Liver (tissue), 9 donors: Measurements from ENCODE around the gene RBKS. TPM values are rescaled to one million over a fixed set of nuclear protein-coding genes. Genes with fewer than 3 reads are reported as not detected.
"Not testable (repeated sequence)": the region's sequence is repeated elsewhere in the genome, so short reads cannot be mapped to it uniquely, and the experiment has no call there.

Experiments
- DNase-seq: peaks from one replicate; pipeline ENCODE4 v3.0.0-alpha.2; 2017; ENCODE audit warnings: low spot score
- H3K27ac ChIP-seq, 2 donors: one replicate each; pipeline ENCODE4 v1.7.0; 2013; ENCODE audit warnings: inconsistent platforms in 2 of 2, low read length in 2 of 2, control low read depth in 1 of 2, low read depth in 1 of 2, mild to moderate bottlenecking in 1 of 2
- H3K27me3 ChIP-seq, 4 donors: one replicate each; pipeline versions ENCODE4 v1.6.1 to v1.7.0; 2013; ENCODE audit warnings: low read length in 3 of 4, inconsistent platforms in 1 of 4, mild to moderate bottlenecking in 1 of 4, moderate library complexity in 1 of 4; ENCODE audit not compliant: control insufficient read depth in 4 of 4, insufficient read depth in 4 of 4
- H3K36me3 ChIP-seq, 4 donors: one replicate each; pipeline versions ENCODE4 v1.6.1 to v1.7.0; 2013; ENCODE audit warnings: low read length in 3 of 4, mild to moderate bottlenecking in 3 of 4, low read depth in 1 of 4, moderate library complexity in 1 of 4; ENCODE audit not compliant: control insufficient read depth in 4 of 4, insufficient read depth in 3 of 4
- H3K4me1 ChIP-seq, 4 donors: one replicate each; pipeline versions ENCODE4 v1.6.1 to v1.7.0; 2013; ENCODE audit warnings: low read length in 3 of 4, mild to moderate bottlenecking in 3 of 4, moderate library complexity in 1 of 4; ENCODE audit not compliant: control insufficient read depth in 4 of 4, insufficient read depth in 4 of 4
- H3K4me3 ChIP-seq, 3 donors: one replicate each; pipeline versions ENCODE4 v1.6.1 to v1.7.0; 2013; ENCODE audit warnings: low read length in 3 of 3, control low read depth in 1 of 3, low read depth in 1 of 3, mild to moderate bottlenecking in 1 of 3
- H3K9ac ChIP-seq, 2 donors: one replicate each; pipeline ENCODE4 v1.7.0; 2013; ENCODE audit warnings: low read length in 2 of 2, mild to moderate bottlenecking in 2 of 2, moderate library complexity in 2 of 2, control low read depth in 1 of 2, low read depth in 1 of 2
- H3K9me3 ChIP-seq, 4 donors: one replicate each; pipeline versions ENCODE4 v1.6.1 to v1.7.0; 2013; ENCODE audit warnings: low read length in 3 of 4; ENCODE audit not compliant: control insufficient read depth in 4 of 4
- FOXA2 ChIP-seq: IDR thresholded peaks from 2 replicates; pipeline ENCODE4 v1.6.1; 2016; ENCODE audit warnings: antibody characterized with exemption
- GABPA ChIP-seq, 2 donors: IDR thresholded peaks in 1 of 2; conservative IDR thresholded peaks in 1 of 2; 2 replicates each; pipeline ENCODE4 v1.6.1; 2016; ENCODE audit warnings: antibody characterized with exemption in 2 of 2, mild to moderate bottlenecking in 1 of 2, moderate library complexity in 1 of 2
- HNF4G ChIP-seq: IDR thresholded peaks from 2 replicates; pipeline ENCODE4 v1.6.1; 2016; ENCODE audit warnings: antibody characterized with exemption
- JUND ChIP-seq, 2 donors: IDR thresholded peaks; 2 replicates each; pipeline ENCODE4 v1.6.1; 2016; ENCODE audit warnings: antibody characterized with exemption in 2 of 2
- NR2F2 ChIP-seq: IDR thresholded peaks from 2 replicates; pipeline ENCODE4 v1.6.1; 2016; ENCODE audit warnings: antibody characterized with exemption
- RAD21 ChIP-seq, 2 donors: IDR thresholded peaks; 2 replicates each; pipeline ENCODE4 v1.6.1; 2016; ENCODE audit warnings: antibody characterized with exemption in 2 of 2, mild to moderate bottlenecking in 2 of 2
- SP1 ChIP-seq: IDR thresholded peaks from 2 replicates; pipeline ENCODE4 v1.6.1; 2018; ENCODE audit warnings: antibody characterized with exemption, mild to moderate bottlenecking
- WGBS: extraction: QIAGEN DNeasy Blood & Tissue Kit; methylation state at CpG from one replicate; pipeline ENCODE4 v1.1.7; 2013; 5-methylcytosine and 5-hydroxymethylcytosine counted together
- polyA plus RNA-seq, 2 donors: library from polyadenylated mRNA; stranded (reverse) in 1 of 2; unstranded in 1 of 2; fragments of 200-250 nt in 1 of 2; fragments of >200 nt in 1 of 2; fragmentation: Nextera tagmentation in 1 of 2; extraction: Ambion mirVana in 1 of 2; gene quantifications; one replicate each; pipeline versions ENCODE4 v1.2.1 to v1.2.3, GENCODE V29; 2013 to 2015
- total RNA-seq, 2 donors: library from RNA; depleted of rRNA; stranded (reverse); fragments of >200 nt; gene quantifications; one replicate each; pipeline ENCODE4 v1.2.3, GENCODE V29; 2014
- TF ChIP-seq, protein P1 (sequence below): IDR thresholded peaks from 2 replicates; pipeline ENCODE4 v1.6.1; 2016; ENCODE audit warnings: antibody characterized with exemption, mild to moderate bottlenecking
- TF ChIP-seq, protein P2 (sequence below): fragments of 150-350 bp; IDR thresholded peaks from 2 replicates; pipeline ENCODE4 v1.5.1; 2017; ENCODE audit warnings: improper control_type of control experiment, low read depth, low read length; ENCODE audit not compliant: missing input control
- TF ChIP-seq, protein P3 (sequence below): IDR thresholded peaks from 2 replicates; pipeline ENCODE4 v1.6.1; 2016; ENCODE audit warnings: antibody characterized with exemption
- TF ChIP-seq, protein P4 (sequence below): IDR thresholded peaks from 2 replicates; pipeline ENCODE4 v1.6.1; 2016; ENCODE audit warnings: antibody characterized with exemption
- TF ChIP-seq, protein P5 (sequence below): IDR thresholded peaks from 2 replicates; pipeline ENCODE4 v1.6.1; 2016; ENCODE audit warnings: antibody characterized with exemption
- donor health status: healthy.
- donor health status: healthy.
- donor health status: healthy.
- donor health status: healthy.
- donor health status: healthy.

Gene RBKS
- total and polyA plus RNA-seq, 4 donors: 6.3 to 18.8 (median 15.2) TPM

DNA sequence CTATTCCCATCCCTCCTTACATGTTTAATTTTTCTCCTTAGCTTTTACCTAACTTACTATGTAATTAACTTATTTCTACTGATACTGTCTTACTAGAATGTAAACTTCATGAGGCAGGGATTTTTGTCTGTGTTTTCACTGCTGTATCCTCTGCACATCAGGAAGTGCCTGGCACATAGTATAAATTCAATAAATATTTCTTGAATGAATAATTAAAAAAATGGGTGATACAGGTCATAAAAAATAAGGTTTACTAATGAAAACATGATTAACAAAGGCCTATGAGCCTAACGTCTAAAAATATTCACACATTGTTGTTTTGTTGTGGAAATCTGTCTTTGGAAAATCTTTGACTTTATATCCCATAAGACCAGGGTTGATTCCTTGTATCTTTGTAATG, 4.5 kb downstream of the RBKS start (continued):
- TF ChIP-seq, protein P1, sequence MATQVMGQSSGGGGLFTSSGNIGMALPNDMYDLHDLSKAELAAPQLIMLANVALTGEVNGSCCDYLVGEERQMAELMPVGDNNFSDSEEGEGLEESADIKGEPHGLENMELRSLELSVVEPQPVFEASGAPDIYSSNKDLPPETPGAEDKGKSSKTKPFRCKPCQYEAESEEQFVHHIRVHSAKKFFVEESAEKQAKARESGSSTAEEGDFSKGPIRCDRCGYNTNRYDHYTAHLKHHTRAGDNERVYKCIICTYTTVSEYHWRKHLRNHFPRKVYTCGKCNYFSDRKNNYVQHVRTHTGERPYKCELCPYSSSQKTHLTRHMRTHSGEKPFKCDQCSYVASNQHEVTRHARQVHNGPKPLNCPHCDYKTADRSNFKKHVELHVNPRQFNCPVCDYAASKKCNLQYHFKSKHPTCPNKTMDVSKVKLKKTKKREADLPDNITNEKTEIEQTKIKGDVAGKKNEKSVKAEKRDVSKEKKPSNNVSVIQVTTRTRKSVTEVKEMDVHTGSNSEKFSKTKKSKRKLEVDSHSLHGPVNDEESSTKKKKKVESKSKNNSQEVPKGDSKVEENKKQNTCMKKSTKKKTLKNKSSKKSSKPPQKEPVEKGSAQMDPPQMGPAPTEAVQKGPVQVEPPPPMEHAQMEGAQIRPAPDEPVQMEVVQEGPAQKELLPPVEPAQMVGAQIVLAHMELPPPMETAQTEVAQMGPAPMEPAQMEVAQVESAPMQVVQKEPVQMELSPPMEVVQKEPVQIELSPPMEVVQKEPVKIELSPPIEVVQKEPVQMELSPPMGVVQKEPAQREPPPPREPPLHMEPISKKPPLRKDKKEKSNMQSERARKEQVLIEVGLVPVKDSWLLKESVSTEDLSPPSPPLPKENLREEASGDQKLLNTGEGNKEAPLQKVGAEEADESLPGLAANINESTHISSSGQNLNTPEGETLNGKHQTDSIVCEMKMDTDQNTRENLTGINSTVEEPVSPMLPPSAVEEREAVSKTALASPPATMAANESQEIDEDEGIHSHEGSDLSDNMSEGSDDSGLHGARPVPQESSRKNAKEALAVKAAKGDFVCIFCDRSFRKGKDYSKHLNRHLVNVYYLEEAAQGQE: no peak

DNA sequence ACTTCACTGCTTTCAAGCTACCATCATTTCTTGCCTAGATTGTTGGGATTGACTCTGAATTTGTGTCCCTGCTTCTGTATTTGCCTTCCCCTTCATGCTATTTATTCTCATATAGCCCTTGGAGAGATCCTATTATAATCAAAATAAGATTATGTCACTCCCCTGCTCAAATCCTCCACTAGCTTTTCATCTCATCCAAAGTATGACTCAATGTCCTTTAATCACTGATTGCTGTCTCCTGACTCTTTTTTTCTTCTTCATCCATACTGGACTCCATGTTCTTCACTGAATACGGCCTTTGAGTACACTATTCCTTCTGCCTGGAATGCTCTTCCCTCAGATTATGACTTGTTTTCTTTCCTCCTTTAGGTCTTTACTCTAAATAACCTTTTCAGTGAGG, 5.0 kb downstream of the RBKS start:
- no peak for TF ChIP-seq JUND (IDR thresholded peaks at IDR 0.05)
- TF ChIP-seq, protein P2, sequence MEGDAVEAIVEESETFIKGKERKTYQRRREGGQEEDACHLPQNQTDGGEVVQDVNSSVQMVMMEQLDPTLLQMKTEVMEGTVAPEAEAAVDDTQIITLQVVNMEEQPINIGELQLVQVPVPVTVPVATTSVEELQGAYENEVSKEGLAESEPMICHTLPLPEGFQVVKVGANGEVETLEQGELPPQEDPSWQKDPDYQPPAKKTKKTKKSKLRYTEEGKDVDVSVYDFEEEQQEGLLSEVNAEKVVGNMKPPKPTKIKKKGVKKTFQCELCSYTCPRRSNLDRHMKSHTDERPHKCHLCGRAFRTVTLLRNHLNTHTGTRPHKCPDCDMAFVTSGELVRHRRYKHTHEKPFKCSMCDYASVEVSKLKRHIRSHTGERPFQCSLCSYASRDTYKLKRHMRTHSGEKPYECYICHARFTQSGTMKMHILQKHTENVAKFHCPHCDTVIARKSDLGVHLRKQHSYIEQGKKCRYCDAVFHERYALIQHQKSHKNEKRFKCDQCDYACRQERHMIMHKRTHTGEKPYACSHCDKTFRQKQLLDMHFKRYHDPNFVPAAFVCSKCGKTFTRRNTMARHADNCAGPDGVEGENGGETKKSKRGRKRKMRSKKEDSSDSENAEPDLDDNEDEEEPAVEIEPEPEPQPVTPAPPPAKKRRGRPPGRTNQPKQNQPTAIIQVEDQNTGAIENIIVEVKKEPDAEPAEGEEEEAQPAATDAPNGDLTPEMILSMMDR: no peak
- TF ChIP-seq, protein P3, sequence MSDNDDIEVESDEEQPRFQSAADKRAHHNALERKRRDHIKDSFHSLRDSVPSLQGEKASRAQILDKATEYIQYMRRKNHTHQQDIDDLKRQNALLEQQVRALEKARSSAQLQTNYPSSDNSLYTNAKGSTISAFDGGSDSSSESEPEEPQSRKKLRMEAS: no peak
- no peaks in the 10 kb centered on the region for H3K27me3 ChIP-seq
- H3K9ac ChIP-seq: no peak overlapping the region
- H3K4me1 ChIP-seq: peaks cover 1 to 20% (median 8%) of the 10 kb centered on the region in 4 donors
- WGBS: 93% methylated on average over 1 of the region's 1 CpG
- H3K4me3 ChIP-seq: no peak overlapping the region
- H3K27ac ChIP-seq: no peak overlapping the region
- no peak for DNase-seq
- H3K36me3 ChIP-seq: no peaks in the 10 kb centered on the region
- H3K9me3 ChIP-seq: no peaks in the 10 kb centered on the region

DNA sequence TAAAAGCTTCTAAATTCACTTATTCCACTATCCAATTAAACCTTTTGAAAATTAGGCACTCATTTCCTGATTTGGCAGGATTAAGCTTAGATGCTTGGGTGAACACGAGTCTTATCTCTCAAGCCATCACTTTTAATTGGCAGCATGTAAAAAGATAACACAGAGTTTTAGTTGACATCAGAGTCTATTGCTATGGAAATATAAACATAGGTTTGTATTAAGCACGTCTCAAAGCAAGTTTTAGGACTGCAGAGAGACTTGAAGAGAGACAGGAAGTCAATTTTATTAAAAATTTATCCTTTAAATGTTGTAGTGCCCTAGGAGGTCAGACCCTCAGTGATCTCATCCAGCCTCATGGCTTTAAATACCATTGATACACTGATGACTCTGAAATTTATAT, 5.6 kb downstream of the RBKS start:
- H3K9me3 ChIP-seq: no peaks in the 10 kb centered on the region
- no peaks in the 10 kb centered on the region for H3K36me3 ChIP-seq
- DNase-seq: no peak
- H3K9ac ChIP-seq: no peak overlapping the region
- WGBS: 28% methylated on average over 2 of the region's 2 CpGs
- no peak overlapping the region for H3K27ac ChIP-seq
- TF ChIP-seq FOXA2 (no peak), NR2F2 (no peak), HNF4G (no peak), JUND (IDR thresholded peaks at IDR 0.05) (no peak), SP1 (no peak), GABPA (IDR thresholded peaks at IDR 0.05 in 1 of 2, conservative IDR thresholded peaks at IDR 0.05 in 1 of 2) (no peak), RAD21 (IDR thresholded peaks at IDR 0.05) (no peak)
- TF ChIP-seq, protein P4, sequence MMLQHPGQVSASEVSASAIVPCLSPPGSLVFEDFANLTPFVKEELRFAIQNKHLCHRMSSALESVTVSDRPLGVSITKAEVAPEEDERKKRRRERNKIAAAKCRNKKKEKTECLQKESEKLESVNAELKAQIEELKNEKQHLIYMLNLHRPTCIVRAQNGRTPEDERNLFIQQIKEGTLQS: no peak
- TF ChIP-seq, protein P5, sequence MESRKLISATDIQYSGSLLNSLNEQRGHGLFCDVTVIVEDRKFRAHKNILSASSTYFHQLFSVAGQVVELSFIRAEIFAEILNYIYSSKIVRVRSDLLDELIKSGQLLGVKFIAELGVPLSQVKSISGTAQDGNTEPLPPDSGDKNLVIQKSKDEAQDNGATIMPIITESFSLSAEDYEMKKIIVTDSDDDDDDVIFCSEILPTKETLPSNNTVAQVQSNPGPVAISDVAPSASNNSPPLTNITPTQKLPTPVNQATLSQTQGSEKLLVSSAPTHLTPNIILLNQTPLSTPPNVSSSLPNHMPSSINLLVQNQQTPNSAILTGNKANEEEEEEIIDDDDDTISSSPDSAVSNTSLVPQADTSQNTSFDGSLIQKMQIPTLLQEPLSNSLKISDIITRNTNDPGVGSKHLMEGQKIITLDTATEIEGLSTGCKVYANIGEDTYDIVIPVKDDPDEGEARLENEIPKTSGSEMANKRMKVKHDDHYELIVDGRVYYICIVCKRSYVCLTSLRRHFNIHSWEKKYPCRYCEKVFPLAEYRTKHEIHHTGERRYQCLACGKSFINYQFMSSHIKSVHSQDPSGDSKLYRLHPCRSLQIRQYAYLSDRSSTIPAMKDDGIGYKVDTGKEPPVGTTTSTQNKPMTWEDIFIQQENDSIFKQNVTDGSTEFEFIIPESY: no peak
- TF ChIP-seq, protein P2: no peak
- H3K27me3 ChIP-seq: no peaks in the 10 kb centered on the region
- H3K4me1 ChIP-seq: peaks cover 1 to 18% (median 8%) of the 10 kb centered on the region in 4 donors
- H3K4me3 ChIP-seq: no peak overlapping the region

DNA sequence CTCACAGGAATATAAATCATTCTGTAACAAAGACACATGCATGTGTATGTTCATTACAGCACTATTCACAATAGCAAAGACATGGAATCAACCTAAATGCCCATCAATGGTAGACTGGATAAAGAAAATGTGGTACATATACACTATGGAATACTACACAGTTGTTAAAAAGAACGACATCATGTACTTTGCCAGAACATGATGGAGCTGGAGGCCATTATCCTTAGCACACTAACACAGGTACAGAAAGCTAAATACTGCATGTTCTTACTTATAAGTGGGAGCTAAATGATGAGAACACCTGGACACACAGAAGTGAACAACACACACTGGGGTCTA, 7.6 kb downstream of the RBKS start:
- not testable (repeated sequence) for H3K36me3 ChIP-seq, H3K27ac ChIP-seq, H3K4me1 ChIP-seq, H3K9ac ChIP-seq, H3K9me3 ChIP-seq, H3K4me3 ChIP-seq, H3K27me3 ChIP-seq, DNase-seq
- WGBS: 98% methylated on average over 1 of the region's 1 CpG
